GM21447 (cell line): ENCODE data around the gene CKLF.
"Not testable (repeated sequence)": the region's sequence is repeated elsewhere in the genome, so short reads cannot be mapped to it uniquely, and the experiment has no call there.

ENCODE experiments used
- ATAC-seq: cut with Tn5 transposase; IDR thresholded peaks from one replicate; pipeline ENCODE4 v1.9.1; 2021; ENCODE audit not compliant: unreplicated experiment

The CKLF gene, protein sequence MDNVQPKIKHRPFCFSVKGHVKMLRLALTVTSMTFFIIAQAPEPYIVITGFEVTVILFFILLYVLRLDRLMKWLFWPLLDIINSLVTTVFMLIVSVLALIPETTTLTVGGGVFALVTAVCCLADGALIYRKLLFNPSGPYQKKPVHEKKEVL

GRCh38 chr16:66552286-66553177 lies at the start of gene CKLF:
Gene CKLF, plus strand, starts transcription at chr16:66552576. Its CDS starts 140 bp downstream, at chr16:66552716.
- ATAC-seq: peak; percentile 71

DNA sequence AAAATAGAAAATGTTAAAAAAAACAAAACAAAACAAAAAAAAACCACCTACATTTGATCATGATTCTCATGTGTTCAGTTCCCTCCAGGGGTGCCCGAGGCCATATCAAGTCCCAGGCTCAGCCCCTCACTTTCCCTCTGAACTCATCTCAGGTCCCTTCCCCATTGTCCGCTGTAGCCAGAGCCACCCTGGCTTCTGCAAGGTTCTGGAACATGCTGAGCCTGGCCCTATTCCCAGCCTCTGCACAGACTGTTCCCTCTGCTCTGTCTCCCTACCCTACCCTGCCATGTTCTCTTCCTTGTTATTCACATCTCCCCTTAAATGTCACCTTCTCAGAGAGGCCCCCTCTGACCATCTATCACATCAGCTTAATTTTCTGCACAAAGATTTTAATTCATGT lies 49.3 kb upstream of the CKLF start:
- no peak for ATAC-seq

DNA sequence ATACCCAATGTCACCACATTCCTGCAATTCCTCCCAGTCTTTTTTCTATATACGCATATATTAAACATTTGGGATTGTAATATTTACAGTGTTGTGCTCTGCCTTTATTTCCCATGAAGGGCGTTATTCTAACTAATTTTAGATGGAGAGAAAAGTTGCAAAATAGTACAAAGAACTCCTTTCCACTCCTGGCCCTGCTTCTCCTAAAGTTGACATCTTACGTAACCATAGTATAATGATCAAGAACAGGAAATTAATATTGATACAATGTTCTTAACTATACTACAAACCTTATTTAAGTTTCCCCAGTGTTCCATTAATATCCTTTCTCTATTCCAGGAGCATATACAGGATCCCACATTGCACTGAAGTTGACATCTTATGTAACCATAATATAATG lies 48.8 kb upstream of the CKLF start:
- no peak for ATAC-seq

- ATAC-seq: no peak
Measured at GRCh38 chr16:66507731-66508239, 44.6 kb upstream of the CKLF start.

- ATAC-seq: no peak
Measured at GRCh38 chr16:66508248-66508913, 44.0 kb upstream of the CKLF start.

DNA sequence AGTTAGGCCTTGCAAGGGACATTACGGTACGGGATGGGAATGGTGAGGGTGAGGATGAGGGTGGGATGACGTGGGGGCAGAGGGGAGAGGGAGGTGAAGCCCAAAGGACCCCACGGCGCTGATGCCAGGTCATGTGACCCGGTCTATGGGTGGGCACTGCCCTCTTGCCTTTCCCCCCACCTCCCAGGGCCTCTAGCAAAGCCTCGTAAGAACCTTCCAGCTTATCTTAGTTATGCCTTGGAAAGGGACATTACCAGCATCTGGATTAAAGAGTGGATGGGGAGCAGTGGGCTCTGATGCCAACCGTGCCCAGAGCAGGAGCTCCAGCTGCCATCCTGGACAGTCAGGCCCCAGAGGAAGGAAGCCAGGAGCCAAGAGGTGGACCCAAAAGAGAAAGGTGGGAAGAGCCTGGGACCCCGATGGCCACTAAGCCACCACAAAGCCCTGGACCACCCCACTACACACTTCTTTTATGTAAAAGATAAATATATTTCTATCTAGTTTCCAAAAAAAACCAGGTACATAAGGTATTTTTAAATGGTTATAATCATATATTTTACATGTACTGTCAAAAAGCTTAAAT lies 43.4 kb upstream of the CKLF start:
- ATAC-seq: no peak

- no peak for ATAC-seq
Measured at GRCh38 chr16:66509576-66509975, 42.8 kb upstream of the CKLF start.

- ATAC-seq: no peak
Measured at GRCh38 chr16:66510298-66510697, 42.1 kb upstream of the CKLF start.

DNA sequence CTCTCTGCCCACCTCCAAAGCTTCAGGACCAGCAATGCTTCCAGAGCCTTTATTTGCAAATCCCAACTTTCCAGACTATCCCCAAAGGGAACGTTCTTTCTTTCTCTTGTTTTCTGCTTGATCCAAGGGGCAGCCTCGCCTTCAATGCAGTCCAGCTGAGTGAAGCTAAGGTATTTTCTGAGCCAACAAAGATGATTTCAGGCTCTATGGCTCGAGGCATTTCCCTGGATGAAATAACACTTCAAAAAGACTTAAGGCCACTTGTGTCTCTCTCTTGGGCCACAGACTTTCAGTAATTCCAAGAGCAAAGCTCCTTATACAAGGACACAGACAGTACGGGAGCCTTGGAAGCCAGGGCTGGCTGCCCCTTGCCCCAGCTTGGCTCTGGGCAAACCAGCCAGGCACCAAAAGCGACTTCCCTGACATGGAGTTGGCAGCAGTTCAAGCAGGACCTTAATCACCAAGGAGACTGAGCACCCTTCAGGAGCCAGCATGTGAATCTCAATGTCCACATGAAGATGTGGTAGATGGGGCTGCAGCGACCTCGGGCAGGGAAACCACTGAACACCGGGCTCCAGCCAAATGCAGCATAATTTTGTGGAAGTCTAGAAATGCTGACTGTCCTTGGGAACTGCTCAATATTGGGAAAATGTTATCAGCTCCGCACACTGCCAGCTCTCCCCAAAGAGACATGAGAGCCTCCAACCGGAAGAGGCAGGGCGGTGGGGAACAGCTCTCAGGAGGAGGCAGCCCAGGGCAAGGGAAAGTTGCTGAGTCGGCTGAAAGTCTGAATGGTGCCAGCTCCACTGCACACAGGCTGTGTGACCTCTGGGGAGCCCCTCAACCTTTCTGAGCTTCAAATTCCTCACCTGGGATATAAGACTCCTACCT lies 41.4 kb upstream of the CKLF start:
- ATAC-seq: no peak

- ATAC-seq: no peak
Measured at GRCh38 chr16:66511602-66512271, 40.6 kb upstream of the CKLF start.

GRCh38 chr16:66512272-66513110 lies 39.9 kb upstream of the CKLF start:
- no peak for ATAC-seq

- no peak for ATAC-seq
Measured at GRCh38 chr16:66513111-66513723, 39.2 kb upstream of the CKLF start.

- not testable (repeated sequence) for ATAC-seq
Measured at GRCh38 chr16:66514391-66514790, 38.0 kb upstream of the CKLF start.

DNA sequence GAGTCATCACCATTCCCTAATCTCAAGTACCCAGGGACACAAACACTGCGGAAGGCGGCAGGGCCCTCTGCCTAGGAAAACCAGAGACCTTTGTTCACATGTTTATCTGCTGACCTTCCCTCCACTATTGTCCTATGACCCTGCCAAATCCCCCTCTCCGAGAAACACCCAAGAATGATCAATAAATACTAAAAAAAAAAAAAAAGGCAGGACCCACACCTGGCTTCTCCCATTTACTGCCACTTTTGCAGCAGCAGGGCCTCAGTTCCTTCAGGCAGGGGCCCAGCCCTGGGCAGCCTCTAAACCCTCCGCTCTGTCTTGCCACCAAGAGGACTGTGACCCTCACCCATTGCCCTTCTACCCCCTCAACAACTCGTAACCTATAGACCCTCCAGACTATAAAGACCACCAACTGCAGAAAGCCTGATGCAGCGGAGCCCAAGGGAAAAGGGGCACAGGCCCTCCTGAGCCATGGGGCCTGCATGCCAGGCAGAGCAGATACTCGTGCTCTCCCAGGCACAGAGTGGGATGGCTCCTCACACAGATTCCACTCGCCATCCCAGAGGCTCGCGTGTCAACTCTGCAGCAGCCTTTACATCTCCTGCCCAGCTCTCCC lies 37.3 kb upstream of the CKLF start:
- ATAC-seq: not testable (repeated sequence)

- ATAC-seq: no peak
Measured at GRCh38 chr16:66515596-66516508, 36.5 kb upstream of the CKLF start.

DNA sequence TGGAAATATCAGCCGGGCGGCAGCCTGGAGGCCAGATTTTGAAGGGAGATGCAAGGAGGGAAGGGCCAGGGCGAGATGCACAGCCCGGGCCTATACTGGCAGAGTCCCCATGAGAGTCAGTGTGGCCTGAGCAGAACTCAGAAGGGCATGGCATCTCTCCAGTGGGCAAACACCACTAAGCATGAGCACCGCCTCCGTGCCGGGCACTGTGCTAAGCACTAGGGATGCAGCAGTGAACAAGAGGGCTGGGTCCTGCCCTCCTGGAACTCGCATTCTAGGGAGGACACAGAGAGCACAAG lies 35.9 kb upstream of the CKLF start:
- no peak for ATAC-seq
